ENCODE data around the gene PPIE. TPM values are rescaled to one million over a fixed set of nuclear protein-coding genes. Genes with fewer than 3 reads are reported as not detected.

PPIE gene
- total and polyA plus RNA-seq, 7 donors, result 43.2 to 56.4 (median 43.7) TPM

- no peak for DNase-seq
- H3K4me3 ChIP-seq, result no peak overlapping the region
- no peaks in the 10 kb centered on the region for H3K9me3 ChIP-seq
- intact Hi-C loops (cut with DNase I), result no loop called here
- H3K36me3 ChIP-seq, result no peaks in the 10 kb centered on the region
- 58 to 65% methylated on average over 3 of the region's 3 CpGs for WGBS, 2 donors
- peaks cover 7 to 51% (median 18%) of the 10 kb centered on the region in 3 donors for H3K27me3 ChIP-seq
- H3K27ac ChIP-seq, result no peak overlapping the region
- TF ChIP-seq CTCF (IDR thresholded peaks at IDR 0.05) (no peak), EP300 (IDR thresholded peaks at IDR 0.05) (no peak), POLR2AphosphoS5 (IDR thresholded peaks at IDR 0.05) (no peak), POLR2A (IDR thresholded peaks at IDR 0.05) (no peak)
- H3K4me1 ChIP-seq, result peaks cover 0 to 8% (median 3%) of the 10 kb centered on the region in 4 donors
Measured at GRCh38 chr1:39729030-39729429, 9.7 kb upstream of the PPIE start.

- no peak for DNase-seq
- H3K4me3 ChIP-seq, result no peak overlapping the region
- H3K4me1 ChIP-seq, result peaks cover 0 to 8% (median 3%) of the 10 kb centered on the region in 4 donors
- WGBS, 2 donors, result 32 to 62% methylated on average over 4 of the region's 4 CpGs
- intact Hi-C loops (cut with DNase I), result no loop called here
- no peak for TF ChIP-seq CTCF (IDR thresholded peaks at IDR 0.05)
- TF ChIP-seq POLR2AphosphoS5 (IDR thresholded peaks at IDR 0.05), result no peak
- TF ChIP-seq EP300 (IDR thresholded peaks at IDR 0.05), result no peak
- no peak for TF ChIP-seq POLR2A (IDR thresholded peaks at IDR 0.05)
- no peaks in the 10 kb centered on the region for H3K9me3 ChIP-seq
- peaks cover 7 to 51% (median 18%) of the 10 kb centered on the region in 3 donors for H3K27me3 ChIP-seq
- H3K27ac ChIP-seq, result no peak overlapping the region
- H3K36me3 ChIP-seq, result no peaks in the 10 kb centered on the region
Measured at GRCh38 chr1:39729842-39730241, 8.8 kb upstream of the PPIE start.

- 42 to 56% methylated on average over 3 of the region's 3 CpGs for WGBS, 2 donors
- no peak overlapping the region for H3K27ac ChIP-seq
- H3K36me3 ChIP-seq, result no peaks in the 10 kb centered on the region
- no peaks in the 10 kb centered on the region for H3K9me3 ChIP-seq
- intact Hi-C loops (cut with DNase I), result no loop called here
- peaks cover 0 to 8% (median 3%) of the 10 kb centered on the region in 4 donors for H3K4me1 ChIP-seq
- DNase-seq, result no peak
- no peak overlapping the region for H3K4me3 ChIP-seq
- TF ChIP-seq POLR2A (IDR thresholded peaks at IDR 0.05), result no peak
- peaks cover 5 to 32% (median 12%) of the 10 kb centered on the region in 3 donors for H3K27me3 ChIP-seq
Measured at GRCh38 chr1:39732730-39733129, 6.0 kb upstream of the PPIE start.

GRCh38 chr1:39733161-39733560 lies 5.5 kb upstream of the PPIE start:
- H3K27me3 ChIP-seq, result peaks cover under 1 to 27% (median 7%) of the 10 kb centered on the region in 3 donors
- DNase-seq, result no peak
- intact Hi-C loops (cut with DNase I), result no loop called here
- WGBS, 2 donors, result 49 to 64% methylated on average over 7 of the region's 7 CpGs
- H3K9me3 ChIP-seq, result no peaks in the 10 kb centered on the region
- no peak overlapping the region for H3K27ac ChIP-seq
- no peaks in the 10 kb centered on the region for H3K36me3 ChIP-seq
- peaks cover 0 to 8% (median 4%) of the 10 kb centered on the region in 4 donors for H3K4me1 ChIP-seq
- H3K4me3 ChIP-seq, result no peak overlapping the region
- TF ChIP-seq CTCF (IDR thresholded peaks at IDR 0.05), result no peak
- no peak for TF ChIP-seq POLR2A (IDR thresholded peaks at IDR 0.05)
- no peak for TF ChIP-seq EP300 (IDR thresholded peaks at IDR 0.05)
- TF ChIP-seq POLR2AphosphoS5 (IDR thresholded peaks at IDR 0.05), result no peak

- peaks cover 0 to 8% (median 0%) of the 10 kb centered on the region in 3 donors for H3K27me3 ChIP-seq
- intact Hi-C loops (cut with DNase I), result no loop called here
- DNase-seq, result no peak
- H3K27ac ChIP-seq, result no peak overlapping the region
- peaks cover 0 to 28% (median 17%) of the 10 kb centered on the region in 4 donors for H3K4me1 ChIP-seq
- TF ChIP-seq POLR2AphosphoS5 (IDR thresholded peaks at IDR 0.05), result no peak
- 66 to 75% methylated on average over 3 of the region's 3 CpGs for WGBS, 2 donors
- no peak overlapping the region for H3K4me3 ChIP-seq
- peaks cover 0 to 7% (median 3%) of the 10 kb centered on the region in 4 donors for H3K36me3 ChIP-seq
- no peaks in the 10 kb centered on the region for H3K9me3 ChIP-seq
Measured at GRCh38 chr1:39735731-39736130, 3.0 kb upstream of the PPIE start.

- TF ChIP-seq CTCF (IDR thresholded peaks at IDR 0.05), result no peak
- TF ChIP-seq POLR2A (IDR thresholded peaks at IDR 0.05), result no peak
- no peak for TF ChIP-seq POLR2AphosphoS5 (IDR thresholded peaks at IDR 0.05)
- no peak for TF ChIP-seq EP300 (IDR thresholded peaks at IDR 0.05)
- DNase-seq, result no peak
- Histone ChIP-seq H3K4me3 (no peak overlapping the region), H3K9me3 (no peaks in the 10 kb centered on the region), H3K4me1 (peaks cover 0 to 30% (median 17%) of the 10 kb centered on the region in 4 donors), H3K27ac (no peak overlapping the region), H3K27me3 (no peaks in the 10 kb centered on the region), H3K36me3 (peaks cover 0 to 26% (median 11%) of the 10 kb centered on the region in 4 donors)
- WGBS, 2 donors, result 82 to 83% methylated on average over 9 of the region's 9 CpGs
- intact Hi-C loops (cut with DNase I), result no loop called here
Measured at GRCh38 chr1:39737546-39738169, 1.0 kb upstream of the PPIE start.

Measured in sigmoid colon (tissue), 7 donors.